Heart right ventricle (tissue), 16 donors: ENCODE results near the gene ZNF91. TPM values are rescaled to one million over a fixed set of nuclear protein-coding genes. Genes with fewer than 3 reads are reported as not detected.

Source experiments
- ATAC-seq, 8 donors: fragments of 200-7000 bp; cut with Tn5 transposase; one replicate each; pipeline ENCODE4 v1.9.1; 2020; ENCODE audit warnings: mild to moderate bottlenecking in 8 of 8, moderate library complexity in 8 of 8, moderate number of reproducible peaks in 1 of 8
- DNase-seq, 2 donors: peaks; one replicate each; pipeline ENCODE4 v3.0.0-alpha.2; 2020
- H3K27ac ChIP-seq, 10 donors: fragments of 200-600 bp; sonication (generic) in 2 of 10; one replicate each; pipeline versions ENCODE4 v1.5.0 to v1.8.0; 2020 to 2022; ENCODE audit warnings: mild to moderate bottlenecking in 3 of 10
- H3K27me3 ChIP-seq, 7 donors: fragments of 200-600 bp; one replicate each; pipeline ENCODE4 v1.8.0; 2021 to 2022; ENCODE audit warnings: mild to moderate bottlenecking in 2 of 7
- H3K36me3 ChIP-seq, 9 donors: fragments of 200-600 bp; sonication (generic) in 1 of 9; one replicate each; pipeline versions ENCODE4 v1.5.0 to v1.8.0; 2020 to 2022; ENCODE audit warnings: mild to moderate bottlenecking in 2 of 9
- H3K4me1 ChIP-seq, 9 donors: fragments of 200-600 bp; sonication (generic) in 1 of 9; one replicate each; pipeline versions ENCODE4 v1.5.0 to v1.8.0; 2020 to 2022; ENCODE audit warnings: mild to moderate bottlenecking in 4 of 9
- H3K4me3 ChIP-seq, 10 donors: fragments of 200-600 bp; sonication (generic) in 2 of 10; one replicate each; pipeline versions ENCODE4 v1.5.0 to v1.8.0; 2020 to 2022; ENCODE audit warnings: mild to moderate bottlenecking in 7 of 10, moderate library complexity in 2 of 10
- H3K9me3 ChIP-seq, 11 donors: fragments of 200-600 bp in 10 of 11; sonication (generic) in 2 of 11; one replicate each; pipeline versions ENCODE4 v1.5.0 to v1.8.0; 2013 to 2022; ENCODE audit warnings: mild to moderate bottlenecking in 2 of 11, control low read depth in 1 of 11, moderate library complexity in 1 of 11
- CTCF ChIP-seq, 9 donors: fragments of 200-600 bp; sonication (generic) in 2 of 9; IDR thresholded peaks; one replicate each; pipeline versions ENCODE4 v1.5.0 to v1.8.0; 2021 to 2022; ENCODE audit warnings: antibody characterized with exemption in 9 of 9, mild to moderate bottlenecking in 5 of 9, moderate library complexity in 1 of 9
- WGBS, 2 donors: extraction: QIAGEN DNeasy Blood & Tissue Kit; methylation state at CpG; one replicate each; pipeline ENCODE4 v1.1.7; 2013; ENCODE audit warnings: inconsistent platforms in 1 of 2; 5-methylcytosine and 5-hydroxymethylcytosine counted together
- intact Hi-C, 10 donors: fragments of 100-400 bp; cut with DNase I; formaldehyde crosslinking; loops; one replicate each; pipeline versions ENCODE4 v1.11.1 to v1.14.2; 2022
- polyA plus RNA-seq, 2 donors: library from polyadenylated mRNA; stranded (reverse); fragments of 200-250 nt; gene quantifications; one replicate each; pipeline ENCODE4 v1.2.3, GENCODE V29; 2013
- total RNA-seq, 10 donors: library from RNA; stranded (reverse); fragmentation: NEBNext Ultra II Directional in 3 of 10; extraction: Animal tissue kit (Norgen Biotek cat#: 25700) in 3 of 10; gene quantifications; one replicate each; pipeline versions ENCODE4 v1.2.1 to v1.2.4, GENCODE V29; 2021 to 2023
- donor health status: Arrhythmogenic right ventricular cardiomyopathy.
- donor health status: ischemic (EF 13 %, LVEDD 7.1; RV severe dilation, severe dysfunction).
- donor health status: healthy with polysubstance abuse.
- donor health status: DM: no; HTN: yes; CAD: no.
- donor health status: DM: no; HTN: no; CAD: no.
- donor health status: ischemic (EF 25% LVEDD 6.9; RV normal size, moderate dysfunction).
- donor health status: ischemic (EF 25% LVEDD 5.7; RV mildly dilated, moderate dysfunction).
- donor health status: healthy.
- donor health status: DM: yes; HTN: yes; CAD: no.
- donor health status: Ischemic cardiomyopathy.
- donor health status: ischemic (EF 35%, LVEDD 5.7; RV mildly dilated, moderate dysfunction).
- donor health status: nonischemic (EF 11% LVEDD 7.7; RV severe dilation, severe dysfunction).
- donor health status: DM: yes; HTN: yes; CAD: no.
- donor health status: PGD.
- donor health status: ischemic (EF 29% LVEDD 5.4; RV normal size, mild dysfunction).
- donor health status: nonischemic (EF 23%, LVEDD 6.1; RV moderate dilation, normal function).

ZNF91 gene
- total and polyA plus RNA-seq, 12 donors: 5.1 to 326 (median 129) TPM

DNA sequence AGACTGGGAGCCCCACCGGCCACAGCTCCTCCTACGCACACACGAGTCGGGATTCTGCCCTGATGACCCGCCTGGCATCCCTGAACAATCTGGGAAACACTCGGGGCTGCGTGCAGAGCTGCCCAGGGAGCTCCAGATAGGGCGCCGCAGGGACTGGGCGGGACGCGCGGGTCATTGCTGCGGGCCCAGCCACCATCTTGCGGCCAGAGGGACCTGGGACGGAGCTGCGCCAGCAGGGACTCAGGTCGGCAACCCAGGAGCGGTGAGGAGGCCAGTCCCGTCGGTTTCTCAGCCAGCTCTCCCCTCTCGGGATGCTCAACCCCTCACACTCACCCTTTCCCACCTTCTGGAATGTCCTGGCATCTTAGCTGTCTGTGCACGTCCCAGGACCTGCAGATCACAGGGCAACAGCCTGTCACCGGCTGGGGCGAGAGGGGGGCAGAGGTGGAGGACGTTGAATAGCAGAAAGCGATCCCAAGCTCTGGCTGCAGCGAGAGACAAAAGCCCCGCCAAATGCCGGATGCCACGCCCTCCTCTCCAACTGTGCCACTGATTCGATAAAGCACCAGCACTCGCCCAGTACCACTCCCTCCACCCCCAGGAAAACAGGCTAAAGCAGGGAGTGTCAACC lies 20.4 kb upstream of the ZNF91 start:
- H3K4me1 ChIP-seq: peaks cover 0 to 14% (median 7%) of the 10 kb centered on the region in 9 donors
- intact Hi-C loops: no loop called here
- H3K9me3 ChIP-seq: no peaks in the 10 kb centered on the region
- H3K36me3 ChIP-seq: no peaks in the 10 kb centered on the region
- TF ChIP-seq CTCF (IDR thresholded peaks at IDR 0.05): no peak
- WGBS, 2 donors: 0 to 1% methylated on average over 33 of the region's 33 CpGs
- ATAC-seq (peak; percentile 23 to 93 (median 86)), DNase-seq (peak; percentile 31 to 36)
- H3K27me3 ChIP-seq: peaks cover 0 to 24% (median 5%) of the 10 kb centered on the region in 7 donors
- H3K4me3 ChIP-seq: peak overlapping the region; percentile 36 to 61 (median 48)
- H3K27ac ChIP-seq: no peak overlapping the region

DNA sequence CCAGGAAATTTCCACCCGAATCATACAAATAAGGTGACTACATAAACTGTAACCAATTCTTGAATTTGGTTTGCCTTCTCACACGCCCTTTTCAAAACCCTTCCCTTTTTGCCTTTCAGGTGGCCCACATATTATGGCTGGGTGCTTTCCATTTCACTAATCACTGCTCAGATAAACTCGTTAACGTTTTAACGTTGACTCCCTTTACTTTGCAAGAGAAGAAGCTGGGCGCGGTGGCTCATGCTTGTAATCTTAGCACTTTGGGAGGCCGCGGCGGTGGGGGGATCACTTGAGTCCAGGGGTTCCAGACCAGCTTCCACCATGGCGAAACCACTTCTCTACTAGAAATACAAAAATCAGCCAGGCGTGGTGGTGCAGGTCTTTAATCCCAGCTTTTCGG lies 19.8 kb upstream of the ZNF91 start:
- Histone ChIP-seq H3K4me1 (peaks cover 0 to 14% (median 7%) of the 10 kb centered on the region in 9 donors), H3K27me3 (peaks cover 0 to 24% (median 5%) of the 10 kb centered on the region in 7 donors), H3K27ac (no peak overlapping the region), H3K4me3 (peak overlapping the region; percentile 36 to 61 (median 48)), H3K36me3 (no peaks in the 10 kb centered on the region), H3K9me3 (no peaks in the 10 kb centered on the region)
- intact Hi-C loops: no loop called here
- DNase-seq (no peak), ATAC-seq (peak in 1 of 8 donors; percentile 11)
- 18 to 23% methylated on average over 13 of the region's 13 CpGs for WGBS, 2 donors
- TF ChIP-seq CTCF (IDR thresholded peaks at IDR 0.05): no peak

DNA sequence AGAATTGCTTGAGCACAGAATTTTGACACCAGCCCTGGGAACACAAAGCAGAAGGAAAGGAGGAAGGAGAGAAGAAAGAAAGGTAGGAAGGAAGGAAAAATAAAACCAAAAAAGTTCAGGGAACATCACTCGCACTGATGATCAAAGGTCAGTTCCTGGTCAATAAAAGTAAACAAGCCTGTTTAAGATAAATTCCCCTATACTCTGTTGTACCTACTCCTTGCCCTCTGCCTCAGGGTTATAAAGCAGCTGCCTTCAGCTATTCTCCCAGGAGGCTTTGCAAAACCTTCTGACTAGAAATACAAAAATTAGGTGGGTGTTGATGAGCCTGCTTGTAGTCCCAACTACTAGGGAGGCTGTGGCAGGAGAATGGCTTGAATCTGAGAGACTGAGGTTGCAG lies 14.9 kb upstream of the ZNF91 start:
- intact Hi-C loops: no loop called here
- DNase-seq (no peak), ATAC-seq (no peak)
- H3K4me3 ChIP-seq: no peak overlapping the region
- H3K27ac ChIP-seq: no peak overlapping the region
- H3K4me1 ChIP-seq: peaks cover 0 to 4% (median under 1%) of the 10 kb centered on the region in 9 donors
- WGBS, 2 donors: 60 to 65% methylated on average over 1 of the region's 1 CpG
- no peaks in the 10 kb centered on the region for H3K9me3 ChIP-seq
- H3K27me3 ChIP-seq: peaks cover 0 to 13% (median 5%) of the 10 kb centered on the region in 7 donors
- no peak for TF ChIP-seq CTCF (IDR thresholded peaks at IDR 0.05)
- H3K36me3 ChIP-seq: no peaks in the 10 kb centered on the region

- intact Hi-C loops: no loop called here
- H3K36me3 ChIP-seq: no peaks in the 10 kb centered on the region
- H3K9me3 ChIP-seq: no peaks in the 10 kb centered on the region
- ATAC-seq (no peak), DNase-seq (no peak)
- no peak overlapping the region for H3K4me3 ChIP-seq
- no peaks in the 10 kb centered on the region for H3K4me1 ChIP-seq
- H3K27me3 ChIP-seq: peaks cover 0 to 10% (median 0%) of the 10 kb centered on the region in 7 donors
- WGBS, 2 donors: 86 to 91% methylated on average over 21 of the region's 21 CpGs
- no peak overlapping the region for H3K27ac ChIP-seq
- no peak for TF ChIP-seq CTCF (IDR thresholded peaks at IDR 0.05)
These were observed 14.2 kb upstream of the ZNF91 start for GRCh38 chr19:23409392-23410048.
